Lung (tissue), 12 donors: ENCODE results near the gene GNA12. TPM values are rescaled to one million over a fixed set of nuclear protein-coding genes. Genes with fewer than 3 reads are reported as not detected.

Experiments used
- ATAC-seq: fragments of 200-7000 bp; cut with Tn5 transposase; one replicate; pipeline ENCODE4 v1.9.1; 2020; ENCODE audit warnings: moderate number of reproducible peaks; ENCODE audit not compliant: insufficient read depth, low FRiP score
- DNase-seq, 3 donors: peaks; one replicate each; pipeline ENCODE4 v3.0.0-alpha.2; 2013 to 2017
- H3K27ac ChIP-seq, 2 donors: one replicate each; pipeline ENCODE4 v1.5.1; 2013; ENCODE audit warnings: mild to moderate bottlenecking in 2 of 2, moderate library complexity in 2 of 2, control low read depth in 1 of 2, inconsistent platforms in 1 of 2, low read depth in 1 of 2, low read length in 1 of 2
- H3K27me3 ChIP-seq, 3 donors: one replicate each; pipeline ENCODE4 v1.5.1; 2013; ENCODE audit warnings: low read length in 2 of 3; ENCODE audit not compliant: control insufficient read depth in 3 of 3, insufficient read depth in 3 of 3
- H3K36me3 ChIP-seq, 4 donors: one replicate each; pipeline ENCODE4 v1.5.1; 2013; ENCODE audit warnings: low read length in 4 of 4, mild to moderate bottlenecking in 1 of 4, moderate library complexity in 1 of 4; ENCODE audit not compliant: control insufficient read depth in 4 of 4, insufficient read depth in 4 of 4
- H3K4me1 ChIP-seq, 5 donors: one replicate each; pipeline ENCODE4 v1.5.1; 2013; ENCODE audit warnings: low read length in 5 of 5, mild to moderate bottlenecking in 2 of 5, moderate library complexity in 1 of 5; ENCODE audit not compliant: control insufficient read depth in 5 of 5, insufficient read depth in 5 of 5
- H3K4me3 ChIP-seq: one replicate; pipeline ENCODE4 v1.5.1; 2013; ENCODE audit warnings: mild to moderate bottlenecking, control low read depth, moderate library complexity
- H3K9ac ChIP-seq, 2 donors: one replicate each; pipeline ENCODE4 v1.5.1; 2013; ENCODE audit warnings: low read length in 2 of 2, control low read depth in 1 of 2; ENCODE audit not compliant: insufficient read depth in 1 of 2
- H3K9me3 ChIP-seq, 4 donors: one replicate each; pipeline ENCODE4 v1.5.1; 2013; ENCODE audit warnings: low read length in 3 of 4, mild to moderate bottlenecking in 1 of 4, moderate library complexity in 1 of 4; ENCODE audit not compliant: control insufficient read depth in 4 of 4, insufficient read depth in 3 of 4
- WGBS, 2 donors: extraction: QIAGEN DNeasy Blood & Tissue Kit; methylation state at CpG; one replicate each; pipeline ENCODE4 v1.1.7; 2013; 5-methylcytosine and 5-hydroxymethylcytosine counted together
- polyA plus RNA-seq, 2 donors: library from polyadenylated mRNA; stranded (reverse); fragments of 200-250 nt; gene quantifications; one replicate each; pipeline ENCODE4 v1.2.1, GENCODE V29; 2013
- total RNA-seq, 2 donors: library from RNA; depleted of rRNA in 1 of 2; stranded (reverse); fragments of >200 nt in 1 of 2; gene quantifications; one replicate each; pipeline ENCODE4 v1.2.1, GENCODE V29; 2014 to 2021
- TF ChIP-seq, protein P1 (sequence below): IDR thresholded peaks from 2 replicates; pipeline ENCODE4 v1.5.1; 2012; ENCODE audit warnings: mild to moderate bottlenecking; ENCODE audit errors: control extremely low read depth, extremely low read depth
- donor health status: control.
- donor health status: control.
- donor health status: Bipolar disorder and iron deficiency.
- donor health status: healthy.
- donor health status: DM: yes; HTN: yes; CAD: no.

Gene GNA12
- total and polyA plus RNA-seq, 4 donors: 11.0 to 51.9 (median 33.5) TPM

GRCh38 chr7:2879354-2879753, 35.2 kb upstream of the GNA12 start:
- TF ChIP-seq, protein P1, sequence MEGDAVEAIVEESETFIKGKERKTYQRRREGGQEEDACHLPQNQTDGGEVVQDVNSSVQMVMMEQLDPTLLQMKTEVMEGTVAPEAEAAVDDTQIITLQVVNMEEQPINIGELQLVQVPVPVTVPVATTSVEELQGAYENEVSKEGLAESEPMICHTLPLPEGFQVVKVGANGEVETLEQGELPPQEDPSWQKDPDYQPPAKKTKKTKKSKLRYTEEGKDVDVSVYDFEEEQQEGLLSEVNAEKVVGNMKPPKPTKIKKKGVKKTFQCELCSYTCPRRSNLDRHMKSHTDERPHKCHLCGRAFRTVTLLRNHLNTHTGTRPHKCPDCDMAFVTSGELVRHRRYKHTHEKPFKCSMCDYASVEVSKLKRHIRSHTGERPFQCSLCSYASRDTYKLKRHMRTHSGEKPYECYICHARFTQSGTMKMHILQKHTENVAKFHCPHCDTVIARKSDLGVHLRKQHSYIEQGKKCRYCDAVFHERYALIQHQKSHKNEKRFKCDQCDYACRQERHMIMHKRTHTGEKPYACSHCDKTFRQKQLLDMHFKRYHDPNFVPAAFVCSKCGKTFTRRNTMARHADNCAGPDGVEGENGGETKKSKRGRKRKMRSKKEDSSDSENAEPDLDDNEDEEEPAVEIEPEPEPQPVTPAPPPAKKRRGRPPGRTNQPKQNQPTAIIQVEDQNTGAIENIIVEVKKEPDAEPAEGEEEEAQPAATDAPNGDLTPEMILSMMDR: no peak
- 91 to 93% methylated on average over 8 of the region's 8 CpGs for WGBS, 2 donors

DNA sequence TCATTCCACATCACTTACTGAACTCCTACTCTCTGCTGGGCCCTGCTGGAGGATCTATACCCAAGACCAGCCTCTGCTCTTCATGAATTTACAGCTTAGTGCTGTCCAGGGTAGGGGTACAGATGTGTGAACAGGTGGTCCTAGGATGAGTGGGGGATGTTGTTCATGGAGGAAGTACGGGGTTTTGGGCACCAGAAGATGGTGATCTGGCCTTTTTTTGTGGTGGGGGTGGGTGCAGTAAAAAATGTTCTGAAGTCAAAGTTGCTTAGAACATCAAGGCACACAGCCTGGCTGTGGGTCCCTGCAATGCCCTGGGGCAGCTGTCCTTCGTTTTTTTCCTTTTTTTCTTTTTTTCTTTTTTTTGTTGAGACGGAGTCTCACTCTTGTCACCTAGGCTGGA, 34.2 kb upstream of the GNA12 start:
- WGBS, 2 donors: 69% methylated on average over 3 of the region's 3 CpGs
- no peak for ATAC-seq
- TF ChIP-seq, protein P1: no peak
- DNase-seq: no peak
- Histone ChIP-seq H3K27ac (no peak overlapping the region), H3K27me3 (no peaks in the 10 kb centered on the region), H3K9ac (no peak overlapping the region), H3K4me3 (no peak overlapping the region), H3K36me3 (no peaks in the 10 kb centered on the region), H3K9me3 (no peaks in the 10 kb centered on the region), H3K4me1 (peaks cover 0 to 10% (median 2%) of the 10 kb centered on the region in 5 donors)

More at GRCh38 chr7:2879354-2879753, 35.2 kb upstream of the GNA12 start:
- ATAC-seq (no peak), DNase-seq (no peak)
- H3K27me3 ChIP-seq: no peaks in the 10 kb centered on the region
- H3K27ac ChIP-seq: no peak overlapping the region
- no peak overlapping the region for H3K9ac ChIP-seq
- no peaks in the 10 kb centered on the region for H3K9me3 ChIP-seq
- H3K4me3 ChIP-seq: no peak overlapping the region
- peaks cover 0 to 10% (median 2%) of the 10 kb centered on the region in 5 donors for H3K4me1 ChIP-seq
- no peaks in the 10 kb centered on the region for H3K36me3 ChIP-seq

DNA sequence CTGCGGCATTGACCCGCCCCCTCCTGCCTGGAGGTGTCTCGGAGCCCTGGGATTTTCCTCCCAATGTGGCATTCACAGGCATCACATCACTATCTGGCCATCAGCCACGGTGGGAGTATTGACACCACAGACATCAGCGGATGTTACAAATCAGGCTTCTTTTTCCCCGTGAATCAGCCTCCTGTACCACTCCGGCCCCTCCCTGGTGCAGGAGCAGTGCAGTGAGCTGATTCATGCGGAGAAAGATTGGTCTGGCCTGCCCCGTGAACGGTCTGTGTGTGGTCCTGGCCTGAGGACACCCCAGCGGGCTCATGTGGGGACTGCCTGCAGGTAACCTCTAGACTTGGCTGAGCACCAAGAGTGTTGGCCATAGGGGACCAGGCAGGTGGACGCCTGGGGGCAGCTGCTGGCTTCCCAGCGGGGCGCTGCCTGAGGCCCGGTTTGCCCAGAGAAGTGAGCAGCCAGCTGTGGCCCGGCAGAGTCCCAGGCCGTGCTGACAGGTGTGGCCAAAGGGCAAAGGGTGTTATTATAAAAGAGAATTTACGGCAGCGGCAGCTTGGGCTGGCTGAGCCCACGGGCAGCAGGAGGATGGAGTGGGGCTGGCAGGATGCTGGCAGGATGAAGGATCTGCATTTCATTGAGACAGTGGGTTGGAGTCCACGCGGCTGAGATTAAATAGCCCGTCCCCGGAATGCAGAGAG, 32.1 kb upstream of the GNA12 start:
- H3K9me3 ChIP-seq: no peaks in the 10 kb centered on the region
- 83 to 86% methylated on average over 24 of the region's 24 CpGs for WGBS, 2 donors
- no peak for ATAC-seq
- H3K27ac ChIP-seq: no peak overlapping the region
- H3K27me3 ChIP-seq: no peaks in the 10 kb centered on the region
- peaks cover 0 to 10% (median 2%) of the 10 kb centered on the region in 5 donors for H3K4me1 ChIP-seq
- no peaks in the 10 kb centered on the region for H3K36me3 ChIP-seq
- TF ChIP-seq, protein P1: no peak
- DNase-seq: no peak
- H3K4me3 ChIP-seq: no peak overlapping the region
- H3K9ac ChIP-seq: no peak overlapping the region
